SJSA1 (cell line): ENCODE results near the gene JAG1. TPM values are rescaled to one million over a fixed set of nuclear protein-coding genes. Genes with fewer than 3 reads are reported as not detected.

Source experiments
- total RNA-seq: library from RNA; depleted of rRNA; stranded (reverse); fragments of >200 nt; shearing (Covaris generic); gene quantifications from 2 replicates; pipeline ENCODE4 v1.2.3, GENCODE V29; 2014; rRNA removed

Gene JAG1
- total RNA-seq, 1 experiment from 2014 or later = 40.9 TPM

Other genes starting within 250 kb of the JAG1 start
- 8.6 and 11.8 TPM in 2 replicates for gene MKKS, start 239.8 kb downstream of the JAG1 start, total RNA-seq
- gene SLX4IP, start 238.7 kb downstream of the JAG1 start, total RNA-seq = 4.0 and 5.9 TPM in 2 replicates